Right lobe of liver (tissue), 4 donors: ENCODE data around the gene ELAC1.

Experiments used
- CTCF ChIP-seq, 4 donors: fragments of 200-600 bp in 3 of 4; fragments of 450-650 bp in 1 of 4; IDR thresholded peaks; one replicate each; pipeline versions ENCODE4 v1.5.1 to v1.8.0; 2016 to 2022; ENCODE audit warnings: antibody characterized with exemption in 4 of 4, mild to moderate bottlenecking in 2 of 4
- POLR2A ChIP-seq: fragments of 450-650 bp; IDR thresholded peaks from one replicate; pipeline ENCODE4 v1.6.1; 2017; ENCODE audit warnings: antibody characterized with exemption, mild to moderate bottlenecking
- donor health status: DM: no; HTN: no; CAD: no.
- donor health status: DM: no; HTN: no; CAD: no.
- donor health status: DM: no; HTN: yes; CAD: no.

- peak in 2 of 4 donors; percentile 23 to 29 for TF ChIP-seq CTCF (IDR thresholded peaks at IDR 0.05)
- TF ChIP-seq POLR2A = no peak
Measured at GRCh38 chr18:50982802-50983179, 15.0 kb downstream of the ELAC1 start.
